Activated naive CD8-positive, alpha-beta T cell treated with anti-CD3 and anti-CD28 coated beads, Interleukin-2, amount 50 U/mL, for 24 hours (primary cell): ENCODE results near the gene CD163.
"Not testable (repeated sequence)": the region's sequence is repeated elsewhere in the genome, so short reads cannot be mapped to it uniquely, and the experiment has no call there.

Source experiments
- ATAC-seq: fragments of 150-1000 bp; cut with Tn5 transposase; one replicate; pipeline ENCODE4 v1.10.0; 2021
- DNase-seq: peaks from one replicate; pipeline ENCODE4 v3.0.0; 2021
- H3K27ac Mint-ChIP-seq: one replicate; pipeline ENCODE4 v1.8.0; 2021; ENCODE audit warnings: mild to moderate bottlenecking, mixed read lengths
- H3K27me3 Mint-ChIP-seq: one replicate; pipeline ENCODE4 v1.8.0; 2021; ENCODE audit warnings: mixed read lengths
- H3K36me3 Mint-ChIP-seq: one replicate; pipeline ENCODE4 v1.8.0; 2021; ENCODE audit warnings: low read depth, mixed read lengths
- H3K4me1 Mint-ChIP-seq: one replicate; pipeline ENCODE4 v1.8.0; 2021; ENCODE audit warnings: mixed read lengths
- H3K4me3 Mint-ChIP-seq: one replicate; pipeline ENCODE4 v1.8.0; 2021; ENCODE audit warnings: mild to moderate bottlenecking, moderate library complexity, mixed read lengths
- H3K9me3 Mint-ChIP-seq: one replicate; pipeline ENCODE4 v1.8.0; 2021; ENCODE audit warnings: mixed read lengths

The CD163 gene

GRCh38 chr12:7437494-7437893, 66.1 kb downstream of the CD163 start:
- H3K4me3 Mint-ChIP-seq, H3K36me3 Mint-ChIP-seq, ATAC-seq, DNase-seq, H3K4me1 Mint-ChIP-seq, H3K9me3 Mint-ChIP-seq, H3K27ac Mint-ChIP-seq: not testable (repeated sequence)
- peaks cover 32% of the 10 kb centered on the region for H3K27me3 Mint-ChIP-seq

DNA sequence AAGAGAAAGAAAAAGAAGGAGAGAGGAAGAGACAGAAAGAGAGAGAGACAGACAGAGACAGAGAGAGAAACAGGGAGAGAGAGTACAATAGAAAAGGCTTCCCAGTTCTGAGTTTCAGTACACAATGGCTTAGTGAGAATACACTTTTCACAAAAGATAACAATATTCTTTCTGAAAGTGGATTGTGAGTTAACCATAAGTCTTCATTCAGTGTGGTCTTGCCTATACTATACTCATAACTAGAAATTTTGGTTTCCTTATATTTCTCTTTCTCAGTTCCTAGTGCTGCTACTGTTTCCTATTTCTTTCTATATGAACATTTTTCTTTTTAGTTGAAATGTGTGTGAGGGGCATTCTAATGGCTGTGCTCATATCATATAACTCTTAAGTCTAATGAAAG, 68.9 kb downstream of the CD163 start:
- DNase-seq, result no peak
- H3K27me3 Mint-ChIP-seq, result peaks cover 19% of the 10 kb centered on the region
- no peaks in the 10 kb centered on the region for H3K36me3 Mint-ChIP-seq
- no peaks in the 10 kb centered on the region for H3K9me3 Mint-ChIP-seq
- H3K4me1 Mint-ChIP-seq, result no peaks in the 10 kb centered on the region
- H3K27ac Mint-ChIP-seq, result no peak overlapping the region
- no peak for ATAC-seq
- H3K4me3 Mint-ChIP-seq, result no peak overlapping the region

DNA sequence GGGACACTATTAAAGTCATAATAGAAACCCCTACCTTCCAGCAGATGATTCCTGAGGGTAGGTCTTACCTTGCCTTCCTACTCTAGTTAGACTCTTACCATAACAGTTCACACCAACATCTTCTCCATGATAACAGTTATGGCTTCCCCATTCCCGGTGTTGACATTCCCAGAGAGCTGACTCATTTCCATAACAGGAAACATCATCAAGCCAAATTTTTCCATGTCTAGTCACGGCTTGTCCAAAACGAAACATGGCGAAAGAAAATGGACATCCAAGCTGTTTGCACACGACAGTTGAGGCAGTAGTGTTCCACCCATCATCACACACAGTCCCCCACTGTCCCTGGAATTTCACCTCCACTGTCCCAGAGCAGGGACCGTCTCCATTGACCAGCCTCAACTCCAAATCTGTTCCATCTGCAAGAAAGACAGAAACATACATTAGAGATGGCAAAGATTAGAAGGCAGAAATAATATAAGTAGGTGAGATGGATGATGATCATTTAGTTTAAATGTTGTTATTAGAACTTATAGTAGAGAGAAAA, 70.2 kb downstream of the CD163 start:
- H3K9me3 Mint-ChIP-seq, result no peaks in the 10 kb centered on the region
- no peak overlapping the region for H3K4me3 Mint-ChIP-seq
- DNase-seq (no peak), ATAC-seq (no peak)
- H3K4me1 Mint-ChIP-seq, result no peaks in the 10 kb centered on the region
- peaks cover 10% of the 10 kb centered on the region for H3K27me3 Mint-ChIP-seq
- H3K27ac Mint-ChIP-seq, result no peak overlapping the region
- H3K36me3 Mint-ChIP-seq, result no peaks in the 10 kb centered on the region

GRCh38 chr12:7431993-7432685, 71.4 kb downstream of the CD163 start:
- DNase-seq (no peak), ATAC-seq (no peak)
- no peak overlapping the region for H3K27ac Mint-ChIP-seq
- H3K36me3 Mint-ChIP-seq, result no peaks in the 10 kb centered on the region
- H3K4me3 Mint-ChIP-seq, result no peak overlapping the region
- no peaks in the 10 kb centered on the region for H3K9me3 Mint-ChIP-seq
- H3K27me3 Mint-ChIP-seq, result peaks cover 6% of the 10 kb centered on the region
- no peaks in the 10 kb centered on the region for H3K4me1 Mint-ChIP-seq
